Measurements from ENCODE around the gene OR4S1. TPM values are rescaled to one million over a fixed set of nuclear protein-coding genes. Genes with fewer than 3 reads are reported as not detected.

The OR4S1 gene
- total RNA-seq, 1 donor from 2014 or later, result not detected

DNA sequence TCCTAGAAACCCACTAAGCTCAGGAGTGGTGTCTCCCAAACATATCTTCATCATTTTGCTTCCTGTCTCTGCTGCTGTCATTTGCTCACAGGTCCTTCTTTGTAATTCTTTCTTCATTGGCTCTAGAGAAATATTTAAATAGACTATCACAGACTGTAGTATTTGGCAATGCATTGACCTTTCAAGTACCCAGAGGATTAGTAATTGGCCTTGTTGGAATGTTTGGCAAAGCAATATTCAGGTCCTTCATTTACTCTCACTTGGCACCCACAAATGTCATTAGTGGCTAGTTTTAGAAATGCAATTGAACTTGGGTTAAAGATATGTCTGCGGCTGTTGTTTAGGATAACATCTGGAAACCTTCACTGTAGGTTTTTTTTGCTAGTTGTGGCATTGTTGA lies 48.7 kb downstream of the OR4S1 start:
- Histone ChIP-seq H3K4me3 (no peak overlapping the region), H3K4me1 (no peaks in the 10 kb centered on the region), H3K9me3 (no peaks in the 10 kb centered on the region), H3K27ac (no peak overlapping the region), H3K27me3 (ENCODE audit: low read depth) (no peaks in the 10 kb centered on the region), H3K36me3 (no peaks in the 10 kb centered on the region)
- DNase-seq (no peak), ATAC-seq (no peak)
- intact Hi-C loops (cut with DNase I), result no loop called here
- TF ChIP-seq CTCF (IDR thresholded peaks at IDR 0.05), result no peak

Other genes starting within 250 kb of the OR4S1 start
- gene OR4B1, start 89.4 kb upstream of the OR4S1 start, total RNA-seq, result not detected
- not detected for gene OR4X2, start 61.1 kb upstream of the OR4S1 start, total RNA-seq
- gene OR4X1, start 42.4 kb upstream of the OR4S1 start, total RNA-seq, result not detected
- not detected for gene OR4C3, start 18.7 kb downstream of the OR4S1 start, total RNA-seq
- gene OR4C5, start 60.2 kb downstream of the OR4S1 start, total RNA-seq, result not detected
- gene OR4A47, start 182.6 kb downstream of the OR4S1 start, total RNA-seq, result not detected